ENCODE results near the gene C11orf98.

DNA sequence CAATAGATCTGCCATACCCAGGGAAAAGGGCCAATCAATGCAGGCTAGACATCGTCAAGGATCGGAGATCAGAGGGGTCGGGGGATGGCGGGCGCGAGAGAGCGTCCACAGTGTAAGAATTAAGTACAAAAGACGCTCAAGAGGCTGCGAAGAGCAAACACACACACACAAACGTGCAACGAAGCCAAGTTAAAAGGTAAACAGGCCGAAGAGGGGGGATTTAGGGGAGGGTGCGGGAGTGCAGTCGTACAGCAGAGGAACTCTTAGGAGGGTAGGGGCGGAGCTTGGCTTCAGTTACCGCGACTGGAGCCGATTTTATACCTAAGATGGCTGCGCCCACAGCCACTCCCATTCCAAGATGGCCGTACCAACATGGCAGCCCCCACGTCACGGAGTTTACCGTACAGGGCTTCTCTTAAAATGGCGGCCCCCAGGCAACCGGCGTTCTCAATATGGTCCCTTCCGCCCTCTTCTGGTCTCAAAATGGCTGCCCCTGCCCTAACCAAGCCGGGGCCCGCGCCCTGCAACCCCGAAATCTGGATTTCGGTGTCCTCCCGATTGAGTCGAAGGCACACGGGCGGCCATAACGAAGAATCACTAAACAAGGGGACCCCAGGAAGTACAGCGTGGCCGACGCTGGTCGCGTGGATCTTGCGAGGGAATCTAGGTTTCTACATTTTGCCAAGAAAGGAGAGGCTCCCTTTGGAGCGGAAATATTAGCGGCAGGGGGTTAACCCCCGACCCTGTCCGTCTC, 44.4 kb upstream of the C11orf98 start:
- TF ChIP-seq, protein P1, sequence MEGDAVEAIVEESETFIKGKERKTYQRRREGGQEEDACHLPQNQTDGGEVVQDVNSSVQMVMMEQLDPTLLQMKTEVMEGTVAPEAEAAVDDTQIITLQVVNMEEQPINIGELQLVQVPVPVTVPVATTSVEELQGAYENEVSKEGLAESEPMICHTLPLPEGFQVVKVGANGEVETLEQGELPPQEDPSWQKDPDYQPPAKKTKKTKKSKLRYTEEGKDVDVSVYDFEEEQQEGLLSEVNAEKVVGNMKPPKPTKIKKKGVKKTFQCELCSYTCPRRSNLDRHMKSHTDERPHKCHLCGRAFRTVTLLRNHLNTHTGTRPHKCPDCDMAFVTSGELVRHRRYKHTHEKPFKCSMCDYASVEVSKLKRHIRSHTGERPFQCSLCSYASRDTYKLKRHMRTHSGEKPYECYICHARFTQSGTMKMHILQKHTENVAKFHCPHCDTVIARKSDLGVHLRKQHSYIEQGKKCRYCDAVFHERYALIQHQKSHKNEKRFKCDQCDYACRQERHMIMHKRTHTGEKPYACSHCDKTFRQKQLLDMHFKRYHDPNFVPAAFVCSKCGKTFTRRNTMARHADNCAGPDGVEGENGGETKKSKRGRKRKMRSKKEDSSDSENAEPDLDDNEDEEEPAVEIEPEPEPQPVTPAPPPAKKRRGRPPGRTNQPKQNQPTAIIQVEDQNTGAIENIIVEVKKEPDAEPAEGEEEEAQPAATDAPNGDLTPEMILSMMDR (IDR thresholded peaks at IDR 0.05) = peak in 3 of 5 experiments; percentile 15 to 30 (median 17)
- TF ChIP-seq POLR2A (IDR thresholded peaks at IDR 0.05) (peak; percentile 92), POLR2AphosphoS5 (IDR thresholded peaks at IDR 0.05) (peak; percentile 45 to 91 (median 88))

Measured in transverse colon (tissue), 4 donors.